Measurements from ENCODE around the gene DDX54.

DDX54 gene

DNA sequence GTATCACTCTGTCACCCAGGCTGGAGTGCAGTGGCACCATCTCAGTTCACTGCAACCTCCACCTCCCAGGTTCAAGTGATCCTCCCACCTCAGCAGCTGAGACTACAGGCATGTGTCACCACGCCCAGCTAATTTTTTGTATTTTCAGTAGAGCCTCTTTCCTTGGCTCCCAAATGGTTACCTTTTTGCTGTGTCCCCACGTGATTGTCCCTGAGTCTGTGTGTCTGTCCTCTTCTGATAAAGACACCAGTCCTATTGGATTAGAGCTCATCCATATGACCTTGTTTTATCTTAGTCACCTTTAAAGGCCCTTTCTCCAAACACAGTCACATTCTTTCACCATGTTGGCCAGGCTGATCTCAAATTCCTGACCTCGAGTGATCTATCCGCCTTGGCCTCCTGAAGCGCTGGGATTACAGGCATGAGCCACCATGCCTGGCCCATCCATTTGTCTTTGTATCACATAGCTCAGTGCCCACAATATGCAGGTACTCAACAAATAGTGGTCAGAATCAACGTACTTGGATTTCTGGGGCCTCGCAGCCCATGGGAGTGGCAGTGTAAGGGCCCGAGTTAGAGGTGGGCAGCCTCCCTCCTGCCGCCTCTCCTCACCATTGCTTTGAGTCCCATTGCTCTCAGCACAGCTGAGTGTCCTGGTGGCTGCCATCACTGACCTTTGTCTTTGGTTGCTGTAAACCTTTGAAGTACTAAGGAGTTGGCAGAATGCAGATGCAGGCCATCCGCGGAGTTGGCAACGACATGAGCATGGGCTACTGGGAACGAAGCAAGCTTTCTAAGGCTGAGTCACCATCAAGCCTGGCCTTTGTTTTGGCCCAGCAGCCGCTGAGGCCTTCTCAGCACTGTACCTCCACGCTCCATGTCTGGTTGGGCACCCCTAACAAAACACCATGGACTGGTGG, 45.3 kb upstream of the DDX54 start:
- Histone ChIP-seq H3K27ac (replicated peaks) (no peak overlapping the region), H3K27me3 (ENCODE audit: insufficient read depth, poor library complexity, severe bottlenecking) (no peaks in the 10 kb centered on the region), H3K4me3 (replicated peaks; ENCODE audit: insufficient read depth, low read length) (no peak overlapping the region)
- TF ChIP-seq REST (IDR thresholded peaks at IDR 0.05; ENCODE audit: insufficient replicate concordance, low read depth) (no peak), POLR2AphosphoS5 (IDR thresholded peaks at IDR 0.05; ENCODE audit: low read depth) (no peak)
- DNase-seq (ENCODE audit: low read depth in 1 of 2, low spot score in 1 of 2) = no peak

- no peak for DNase-seq (ENCODE audit: low read depth in 1 of 2, low spot score in 1 of 2)
- no peak for TF ChIP-seq POLR2AphosphoS5 (IDR thresholded peaks at IDR 0.05; ENCODE audit: low read depth)
- no peak for TF ChIP-seq REST (IDR thresholded peaks at IDR 0.05; ENCODE audit: insufficient replicate concordance, low read depth)
- no peak for TF ChIP-seq GABPA (IDR thresholded peaks at IDR 0.05; ENCODE audit: low read depth)
- TF ChIP-seq, protein P1, sequence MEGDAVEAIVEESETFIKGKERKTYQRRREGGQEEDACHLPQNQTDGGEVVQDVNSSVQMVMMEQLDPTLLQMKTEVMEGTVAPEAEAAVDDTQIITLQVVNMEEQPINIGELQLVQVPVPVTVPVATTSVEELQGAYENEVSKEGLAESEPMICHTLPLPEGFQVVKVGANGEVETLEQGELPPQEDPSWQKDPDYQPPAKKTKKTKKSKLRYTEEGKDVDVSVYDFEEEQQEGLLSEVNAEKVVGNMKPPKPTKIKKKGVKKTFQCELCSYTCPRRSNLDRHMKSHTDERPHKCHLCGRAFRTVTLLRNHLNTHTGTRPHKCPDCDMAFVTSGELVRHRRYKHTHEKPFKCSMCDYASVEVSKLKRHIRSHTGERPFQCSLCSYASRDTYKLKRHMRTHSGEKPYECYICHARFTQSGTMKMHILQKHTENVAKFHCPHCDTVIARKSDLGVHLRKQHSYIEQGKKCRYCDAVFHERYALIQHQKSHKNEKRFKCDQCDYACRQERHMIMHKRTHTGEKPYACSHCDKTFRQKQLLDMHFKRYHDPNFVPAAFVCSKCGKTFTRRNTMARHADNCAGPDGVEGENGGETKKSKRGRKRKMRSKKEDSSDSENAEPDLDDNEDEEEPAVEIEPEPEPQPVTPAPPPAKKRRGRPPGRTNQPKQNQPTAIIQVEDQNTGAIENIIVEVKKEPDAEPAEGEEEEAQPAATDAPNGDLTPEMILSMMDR (IDR thresholded peaks at IDR 0.05; ENCODE audit: insufficient read depth, low read length) = no peak
- TF ChIP-seq SPI1 (IDR thresholded peaks at IDR 0.05; ENCODE audit: borderline replicate concordance, low read depth) = no peak
- H3K27me3 ChIP-seq (ENCODE audit: insufficient read depth, poor library complexity, severe bottlenecking) = no peaks in the 10 kb centered on the region
- H3K4me3 ChIP-seq (replicated peaks; ENCODE audit: insufficient read depth, low read length) = no peak overlapping the region
- H3K27ac ChIP-seq (replicated peaks) = no peak overlapping the region
These were observed 43.2 kb upstream of the DDX54 start for GRCh38 chr12:113228394-113229028.

DNA sequence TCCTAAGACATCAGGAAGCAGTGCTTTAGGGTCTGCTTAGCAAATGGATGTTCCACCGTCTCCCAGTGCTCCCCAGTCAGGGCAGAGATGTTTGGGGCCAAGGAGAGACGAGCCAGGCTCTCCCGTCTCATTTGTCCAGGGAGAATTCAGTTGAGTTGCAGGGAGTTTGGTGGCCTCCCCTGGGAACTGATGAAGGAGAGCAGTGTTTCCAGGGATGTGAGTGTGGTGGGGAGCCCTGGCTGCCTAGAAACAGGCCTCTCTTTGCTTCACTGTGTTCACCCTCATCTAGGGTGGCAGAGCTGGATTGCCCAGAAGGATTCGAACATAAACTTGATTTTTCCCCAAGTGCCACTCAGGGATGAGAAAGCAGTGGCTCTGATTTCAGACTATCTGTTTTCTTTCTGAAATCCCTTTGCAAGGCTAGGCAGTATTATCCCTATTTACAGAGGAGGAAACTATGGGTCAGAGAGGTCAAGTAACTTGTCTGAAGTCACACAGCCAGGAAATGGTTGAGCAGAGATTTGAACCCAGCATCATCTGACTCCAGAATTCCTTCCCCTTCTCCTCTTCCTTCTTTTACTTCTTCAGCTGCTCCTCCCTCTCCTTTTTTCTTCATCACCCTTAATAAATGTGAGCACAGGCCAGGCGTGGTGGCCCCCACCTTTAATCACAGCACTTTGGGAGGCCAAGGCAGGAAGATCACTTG, 42.6 kb upstream of the DDX54 start:
- Histone ChIP-seq H3K27ac (replicated peaks) (no peak overlapping the region), H3K27me3 (ENCODE audit: insufficient read depth, poor library complexity, severe bottlenecking) (no peaks in the 10 kb centered on the region), H3K4me3 (replicated peaks; ENCODE audit: insufficient read depth, low read length) (no peak overlapping the region)
- TF ChIP-seq REST (IDR thresholded peaks at IDR 0.05; ENCODE audit: insufficient replicate concordance, low read depth) = no peak
- no peak for TF ChIP-seq SPI1 (IDR thresholded peaks at IDR 0.05; ENCODE audit: borderline replicate concordance, low read depth)
- no peak for TF ChIP-seq GABPA (IDR thresholded peaks at IDR 0.05; ENCODE audit: low read depth)
- DNase-seq (ENCODE audit: low read depth in 1 of 2, low spot score in 1 of 2) = no peak

Data from HL-60 (cell line).